CD4-positive, alpha-beta T cell (primary cell): ENCODE data around the gene MPV17L2. TPM values are rescaled to one million over a fixed set of nuclear protein-coding genes. Genes with fewer than 3 reads are reported as not detected.

Experiments used
- ATAC-seq: fragments of 200-7000 bp; cut with Tn5 transposase; one replicate; pipeline ENCODE4 v1.10.0; 2022; ENCODE audit warnings: mild to moderate bottlenecking; ENCODE audit not compliant: poor library complexity
- CTCF ChIA-PET: fragments of 350-600 bp; sonication (Branson Sonifier 250); formaldehyde crosslinking; loops from one replicate; lab custom pipeline; 2021; ENCODE audit warnings: antibody characterized with exemption, inconsistent platforms; lab: Charles Lee
- POLR2A ChIA-PET: fragments of 350-600 bp; sonication (Branson Sonifier 250); formaldehyde crosslinking; loops from one replicate; lab custom pipeline; 2021; ENCODE audit warnings: antibody characterized with exemption, inconsistent platforms; lab: Charles Lee
- DNase-seq, 14 experiments: peaks; one replicate each; pipeline ENCODE4 v3.0.0-alpha.2; 2013 to 2020; ENCODE audit warnings: mixed read lengths in 2 of 14
- H3K27ac ChIP-seq, 2 donors: one replicate each; pipeline versions ENCODE4 v1.5.1 to v1.7.0; 2013; ENCODE audit warnings: low read length in 2 of 2, low read depth in 1 of 2, mild to moderate bottlenecking in 1 of 2
- H3K27me3 ChIP-seq, 2 experiments: 1 replicate in 1 of 2; 2 replicates in 1 of 2; pipeline versions ENCODE4 v1.6.1 to v1.7.0; 2013; ENCODE audit warnings: low read length in 2 of 2, control low read depth in 1 of 2, mild to moderate bottlenecking in 1 of 2, moderate library complexity in 1 of 2; ENCODE audit not compliant: insufficient read depth in 2 of 2, control insufficient read depth in 1 of 2
- H3K36me3 ChIP-seq: one replicate; pipeline ENCODE4 v1.6.1; 2013; ENCODE audit warnings: low read length, control low read depth; ENCODE audit not compliant: insufficient read depth
- H3K4me1 ChIP-seq: one replicate; pipeline ENCODE4 v1.6.1; 2013; ENCODE audit warnings: low read length, control low read depth; ENCODE audit not compliant: insufficient read depth
- H3K4me3 ChIP-seq: one replicate; pipeline ENCODE4 v1.5.1; 2013; ENCODE audit warnings: mild to moderate bottlenecking, low read length, moderate library complexity
- H3K9me3 ChIP-seq, 2 experiments: 1 replicate in 1 of 2; 2 replicates in 1 of 2; pipeline versions ENCODE4 v1.6.1 to v1.7.0; 2013; ENCODE audit warnings: low read length in 2 of 2, mild to moderate bottlenecking in 2 of 2, control low read depth in 1 of 2, moderate library complexity in 1 of 2; ENCODE audit not compliant: control insufficient read depth in 1 of 2, insufficient read depth in 1 of 2
- H3K27ac Mint-ChIP-seq: one replicate; pipeline ENCODE4 v1.8.0; 2020; ENCODE audit warnings: mixed read lengths
- H3K27me3 Mint-ChIP-seq: one replicate; pipeline ENCODE4 v1.8.0; 2021; ENCODE audit warnings: mixed read lengths
- H3K36me3 Mint-ChIP-seq: one replicate; pipeline ENCODE4 v1.8.0; 2021; ENCODE audit warnings: low read depth, mixed read lengths
- H3K4me1 Mint-ChIP-seq: one replicate; pipeline ENCODE4 v1.8.0; 2021; ENCODE audit warnings: low read depth, mixed read lengths
- H3K4me3 Mint-ChIP-seq: one replicate; pipeline ENCODE4 v1.8.0; 2020; ENCODE audit warnings: mild to moderate bottlenecking, mixed read lengths
- H3K9me3 Mint-ChIP-seq: one replicate; pipeline ENCODE4 v1.8.0; 2020; ENCODE audit warnings: mixed read lengths
- CTCF ChIP-seq: fragments of 200-600 bp; IDR thresholded peaks from one replicate; pipeline ENCODE4 v1.8.0; 2022; ENCODE audit warnings: antibody characterized with exemption, mild to moderate bottlenecking
- intact Hi-C, 2 experiments: fragments of 100-400 bp; cut with DNase I in 1 of 2; cut with micrococcal nuclease in 1 of 2; formaldehyde crosslinking; loops; one replicate each; pipeline versions ENCODE4 v1.15.1 to v1.9.0; 2023 to 2025; cut with DNase I, micrococcal nuclease
- total RNA-seq, 174 experiments: library from RNA in 2 of 174; stranded (reverse) in 2 of 174; gene quantifications; one replicate each; pipeline ENCODE4 v1.2.3 and lab custom pipeline; 2021 to 2026

The MPV17L2 gene
- total RNA-seq, 2 experiments from 2014 or later = 2.8 to 3.9 TPM

DNA sequence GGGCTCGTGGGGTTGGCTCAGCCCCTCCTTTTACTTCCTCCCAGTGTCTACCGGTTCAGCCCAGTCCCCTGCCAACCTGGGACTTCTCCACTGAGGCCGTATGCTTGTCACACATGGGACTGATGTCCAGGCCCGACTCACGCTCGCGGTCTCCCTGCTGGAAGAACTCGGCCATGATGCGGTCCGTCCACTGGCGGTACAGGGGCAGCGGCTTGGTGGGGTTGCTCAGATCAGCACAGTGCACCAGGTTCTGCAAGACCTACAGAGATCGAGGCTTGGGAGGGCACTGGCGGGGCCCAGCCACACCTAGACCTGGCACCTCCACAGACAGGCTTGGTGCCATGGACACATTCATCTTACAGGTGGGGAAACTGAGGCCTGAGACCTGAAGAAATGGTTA is 18.7 kb downstream of the MPV17L2 start:
- no peak for TF ChIP-seq CTCF
- DNase-seq = no peak
- no peaks in the 10 kb centered on the region for H3K27me3 ChIP-seq
- Mint-ChIP-seq H3K27me3 (peaks cover 17% of the 10 kb centered on the region), H3K4me1 (no peaks in the 10 kb centered on the region), H3K9me3 (no peaks in the 10 kb centered on the region), H3K36me3 (no peaks in the 10 kb centered on the region), H3K27ac (no peak overlapping the region), H3K4me3 (no peak overlapping the region)
- no peaks in the 10 kb centered on the region for H3K9me3 ChIP-seq
- no peak overlapping the region for H3K27ac ChIP-seq
- H3K4me1 ChIP-seq = peaks cover 3% of the 10 kb centered on the region
- CTCF ChIA-PET = no interaction called here
- no peak for ATAC-seq
- POLR2A ChIA-PET = no interaction called here
- intact Hi-C loops = no loop called here
- no peak overlapping the region for H3K4me3 ChIP-seq
- no peaks in the 10 kb centered on the region for H3K36me3 ChIP-seq

DNA sequence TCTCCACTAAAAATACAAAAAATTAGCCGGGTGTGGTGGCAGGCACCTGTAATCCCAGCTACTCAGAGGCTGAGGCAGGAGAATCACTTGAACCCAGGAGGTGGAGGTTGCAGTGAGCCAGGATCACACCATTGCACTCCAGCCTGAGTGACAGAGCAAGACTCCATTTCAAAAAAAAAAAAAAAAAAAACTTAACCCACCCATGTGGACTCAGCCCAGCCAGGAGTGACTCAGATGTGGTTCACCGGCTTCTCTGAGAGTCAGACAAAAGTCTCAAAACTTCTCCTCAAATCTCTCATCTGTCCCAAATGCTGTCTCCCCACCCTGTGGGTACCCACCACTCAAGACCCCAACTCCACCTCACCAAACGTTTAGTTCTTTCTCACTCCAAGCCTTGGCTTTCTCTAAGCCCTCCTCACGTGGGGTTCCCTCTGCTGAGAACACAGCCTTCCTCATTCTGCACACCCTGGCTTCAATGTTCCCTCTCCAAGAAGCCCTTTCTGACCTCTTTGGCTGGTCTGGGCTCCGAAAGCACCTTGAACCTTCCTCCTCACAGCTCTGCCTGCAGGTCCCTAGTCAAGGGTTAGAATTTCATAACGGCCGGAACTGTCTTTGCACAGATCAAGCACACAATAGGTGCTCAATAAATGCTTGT is 21.9 kb downstream of the MPV17L2 start:
- no peaks in the 10 kb centered on the region for H3K9me3 ChIP-seq
- no peak for DNase-seq
- no peaks in the 10 kb centered on the region for H3K36me3 ChIP-seq
- H3K27ac ChIP-seq = no peak overlapping the region
- POLR2A ChIA-PET = no interaction called here
- Mint-ChIP-seq H3K4me1 (no peaks in the 10 kb centered on the region), H3K27ac (no peak overlapping the region), H3K27me3 (peaks cover 15% of the 10 kb centered on the region), H3K9me3 (no peaks in the 10 kb centered on the region), H3K36me3 (no peaks in the 10 kb centered on the region), H3K4me3 (no peak overlapping the region)
- H3K27me3 ChIP-seq = peaks cover 0 to 3% of the 10 kb centered on the region in 2 experiments
- no peak for TF ChIP-seq CTCF
- CTCF ChIA-PET = no interaction called here
- ATAC-seq = peak; percentile 32
- intact Hi-C loops = no loop called here
- no peaks in the 10 kb centered on the region for H3K4me1 ChIP-seq
- H3K4me3 ChIP-seq = no peak overlapping the region

GRCh38 chr19:18216789-18217188 is 23.8 kb downstream of the MPV17L2 start:
- H3K27me3 Mint-ChIP-seq = peaks cover 21% of the 10 kb centered on the region
- H3K27me3 ChIP-seq = peaks cover 3 to 7% of the 10 kb centered on the region in 2 experiments
- H3K4me1 ChIP-seq = peaks cover 4% of the 10 kb centered on the region
- ATAC-seq (no peak), DNase-seq (no peak)
- no peak for TF ChIP-seq CTCF
- H3K27ac ChIP-seq = no peak overlapping the region
- ChIA-PET CTCF (no interaction called here), POLR2A (no interaction called here)
- intact Hi-C loops = no loop called here
- H3K4me3 ChIP-seq = no peak overlapping the region
- H3K9me3 ChIP-seq = peaks cover 0 to 4% of the 10 kb centered on the region in 2 experiments
- H3K4me1 Mint-ChIP-seq = no peaks in the 10 kb centered on the region
- no peaks in the 10 kb centered on the region for H3K36me3 ChIP-seq
- H3K36me3 Mint-ChIP-seq = no peaks in the 10 kb centered on the region
- no peaks in the 10 kb centered on the region for H3K9me3 Mint-ChIP-seq
- no peak overlapping the region for H3K27ac Mint-ChIP-seq
- H3K4me3 Mint-ChIP-seq = no peak overlapping the region
